GM21360 (cell line): ENCODE data around the gene ATP13A4.

Experiments used
- ATAC-seq: cut with Tn5 transposase; IDR thresholded peaks from one replicate; pipeline ENCODE4 v1.9.1; 2021; ENCODE audit warnings: mild to moderate bottlenecking, moderate library complexity; ENCODE audit not compliant: unreplicated experiment

ATP13A4 gene

DNA sequence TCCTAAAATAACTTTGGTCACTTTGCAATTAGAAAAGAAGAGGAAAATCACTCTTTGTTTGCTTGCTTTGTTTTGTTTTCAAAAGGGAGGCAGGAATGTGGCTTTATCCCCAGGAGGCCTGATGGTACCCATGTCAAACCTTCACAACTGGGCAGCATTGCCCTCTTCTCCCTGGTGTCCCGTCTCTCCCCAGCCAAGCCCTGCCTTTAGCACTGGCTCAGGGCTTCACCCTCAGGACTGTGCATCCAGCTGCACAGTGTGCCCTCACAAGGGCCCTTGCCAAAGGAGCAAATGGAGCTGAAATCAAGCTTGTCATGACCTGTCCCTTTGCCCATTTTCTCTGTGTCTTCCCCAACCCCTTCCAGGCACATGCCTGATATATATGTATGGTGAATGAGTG is 147.0 kb downstream of the ATP13A4 start:
- no peak for ATAC-seq

DNA sequence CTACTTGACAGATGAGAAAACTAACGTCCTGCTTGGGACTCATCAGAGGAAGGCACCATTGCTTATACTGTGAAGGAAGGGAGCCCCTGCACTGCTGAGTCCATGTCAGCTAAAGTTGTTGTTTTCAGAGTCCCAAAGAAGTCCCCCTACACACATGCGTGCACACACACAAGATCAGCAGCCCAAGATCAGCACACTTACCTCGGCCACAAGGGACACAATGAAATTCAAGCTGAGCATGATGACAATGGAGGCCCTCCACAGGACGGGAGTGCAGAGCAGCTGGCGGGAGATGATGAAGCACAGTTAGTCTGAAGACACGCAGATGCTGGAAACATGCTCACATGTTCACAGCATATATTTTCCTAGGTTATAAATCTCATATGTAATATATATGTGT is 147.6 kb downstream of the ATP13A4 start:
- no peak for ATAC-seq

DNA sequence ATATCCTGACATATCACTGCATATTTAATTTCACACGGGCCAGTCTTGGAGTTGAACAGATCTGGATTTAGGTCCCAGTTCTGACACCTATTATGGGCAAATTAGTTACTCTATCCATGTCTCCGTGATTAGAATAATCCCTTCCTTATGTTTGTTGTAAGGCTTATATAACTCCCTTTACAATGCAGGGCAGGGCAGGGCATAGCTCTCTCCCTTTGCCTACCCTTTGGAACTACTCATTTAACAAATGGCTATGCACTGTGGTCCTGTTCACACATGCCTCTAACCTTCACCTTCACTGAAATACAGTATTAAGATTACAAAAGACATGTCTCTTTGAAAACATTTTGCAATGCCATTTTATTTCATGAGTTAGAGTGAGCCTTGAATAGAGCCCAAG is 151.4 kb downstream of the ATP13A4 start:
- ATAC-seq, result no peak

DNA sequence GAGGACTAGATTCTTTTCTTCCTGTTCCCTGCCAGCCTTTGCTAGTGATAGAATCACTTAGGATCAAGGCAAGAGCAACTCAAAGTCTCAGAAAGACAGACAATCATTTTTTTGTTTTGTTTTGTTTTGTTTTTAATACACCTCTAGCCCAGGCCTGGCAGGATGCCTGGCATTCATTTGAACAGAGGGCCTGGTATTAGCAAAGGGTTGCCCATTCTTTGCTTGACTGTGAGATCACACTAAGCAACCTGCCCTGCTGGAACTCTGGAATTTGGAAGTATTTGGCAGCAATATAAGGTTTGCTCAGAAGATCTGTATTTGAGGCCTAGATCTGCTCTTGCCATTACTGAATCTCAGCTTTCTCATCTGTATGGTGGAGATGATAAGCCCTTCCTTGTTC is 154.4 kb downstream of the ATP13A4 start:
- no peak for ATAC-seq

DNA sequence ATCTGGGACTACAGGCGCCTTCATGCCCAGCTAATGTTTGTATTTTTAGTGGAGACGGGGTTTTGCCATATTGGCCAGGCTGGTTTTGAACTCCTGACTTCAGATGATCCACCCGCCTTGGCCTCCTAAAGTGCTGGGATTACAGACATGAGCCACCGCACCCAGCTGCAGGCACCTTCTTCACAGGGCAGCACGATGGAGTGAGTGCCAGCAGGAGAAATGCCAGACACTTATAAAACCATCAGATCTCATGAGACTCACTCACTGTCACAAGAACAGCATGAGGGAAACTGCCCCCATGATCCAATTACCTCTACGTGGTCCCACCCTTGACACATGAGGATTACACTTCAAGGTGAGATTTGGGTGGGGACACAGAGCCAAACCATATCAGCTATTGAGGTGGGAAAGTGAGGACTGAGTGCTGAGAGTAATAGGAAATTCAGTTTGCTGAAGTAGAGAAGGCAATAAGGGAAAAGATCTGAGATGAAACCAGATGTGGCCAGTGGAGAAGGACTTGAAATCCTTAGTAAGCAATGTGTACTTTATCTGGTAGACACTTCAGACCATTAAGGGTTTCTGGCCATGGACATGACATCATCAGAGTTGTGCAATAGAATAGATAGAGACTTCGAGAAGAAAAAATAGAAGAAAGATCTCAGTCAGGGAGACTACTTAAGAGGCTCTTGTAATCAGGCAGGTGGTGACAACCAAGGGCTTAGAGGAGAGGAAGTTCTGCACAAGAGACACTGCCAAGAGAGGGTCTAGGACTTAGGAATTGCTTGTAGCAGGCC is 158.0 kb downstream of the ATP13A4 start:
- ATAC-seq, result no peak

DNA sequence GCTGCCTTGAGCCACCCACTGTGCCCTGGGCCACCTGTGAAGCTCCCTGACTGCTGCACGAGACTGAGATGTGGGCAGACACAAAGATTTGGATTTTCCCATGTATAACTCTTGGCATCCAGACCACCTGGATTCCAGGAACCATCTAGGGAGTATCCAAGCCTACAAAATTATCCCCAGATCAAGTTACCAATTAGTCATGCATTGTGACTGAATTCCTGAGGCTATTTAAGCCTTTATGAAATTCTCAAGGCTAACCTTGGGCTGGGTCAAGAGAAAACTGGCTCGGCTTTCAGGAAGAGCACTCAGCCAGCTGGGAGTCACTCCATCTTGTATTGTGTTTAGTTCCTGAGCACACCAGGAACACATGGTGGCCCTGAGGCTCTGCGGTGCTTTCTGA is 162.8 kb downstream of the ATP13A4 start:
- no peak for ATAC-seq

DNA sequence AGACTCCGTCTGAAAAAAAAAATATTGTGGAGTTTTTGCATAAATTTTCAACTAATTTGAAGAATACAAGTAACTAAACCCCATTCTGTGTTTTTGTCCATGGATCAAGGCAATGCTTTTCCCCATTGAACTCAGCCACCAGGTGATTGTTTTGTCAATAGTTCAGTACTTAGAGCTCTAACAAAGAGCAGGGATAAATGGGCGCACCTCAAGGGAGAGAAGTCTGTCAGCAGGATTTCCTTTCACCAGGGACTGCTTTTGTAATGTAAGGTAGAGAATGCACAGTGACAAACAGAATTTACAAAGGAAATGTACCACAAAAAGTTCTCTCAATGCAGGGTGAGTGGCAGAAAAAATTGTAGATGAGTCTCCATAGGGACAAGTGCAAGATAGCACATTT is 165.4 kb downstream of the ATP13A4 start:
- no peak for ATAC-seq

DNA sequence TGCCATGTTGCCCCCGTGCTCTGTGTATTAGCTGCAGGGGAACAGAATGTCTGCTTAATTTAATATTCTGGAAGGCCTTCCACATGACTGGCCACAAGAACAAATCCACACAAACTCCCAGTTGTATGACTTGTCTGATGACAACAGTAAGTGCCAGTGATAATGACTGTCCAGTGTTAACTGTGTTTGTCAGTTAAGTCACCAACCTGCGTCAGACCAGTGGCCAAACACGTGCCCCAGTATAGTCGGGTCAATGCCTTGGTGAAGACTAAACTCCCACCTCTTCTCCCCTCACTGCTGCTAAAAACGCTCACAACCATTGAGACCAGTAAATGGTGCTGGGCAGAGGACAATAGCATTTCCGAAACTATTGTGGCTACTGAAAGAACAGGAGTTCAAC is 166.3 kb downstream of the ATP13A4 start:
- no peak for ATAC-seq

DNA sequence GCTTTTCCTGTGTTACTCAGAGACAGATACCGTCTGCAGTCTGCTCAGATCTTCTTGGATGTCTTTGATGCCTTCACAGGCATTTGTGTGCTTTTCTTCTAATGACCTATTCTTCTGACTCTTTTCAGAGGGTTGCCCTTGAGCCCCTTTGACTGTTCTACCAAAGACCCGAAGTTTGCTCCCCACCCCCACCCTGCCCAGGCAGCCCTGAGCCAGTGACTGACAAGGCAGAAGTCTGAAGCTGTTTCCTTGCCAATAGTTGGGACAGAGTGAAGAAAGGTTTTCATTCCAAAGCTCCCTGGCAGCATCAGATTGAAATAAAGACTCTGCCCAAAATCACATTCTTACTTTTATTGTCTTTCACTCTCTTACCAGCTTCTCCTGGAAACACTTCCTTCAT is 167.1 kb downstream of the ATP13A4 start:
- ATAC-seq, result no peak

DNA sequence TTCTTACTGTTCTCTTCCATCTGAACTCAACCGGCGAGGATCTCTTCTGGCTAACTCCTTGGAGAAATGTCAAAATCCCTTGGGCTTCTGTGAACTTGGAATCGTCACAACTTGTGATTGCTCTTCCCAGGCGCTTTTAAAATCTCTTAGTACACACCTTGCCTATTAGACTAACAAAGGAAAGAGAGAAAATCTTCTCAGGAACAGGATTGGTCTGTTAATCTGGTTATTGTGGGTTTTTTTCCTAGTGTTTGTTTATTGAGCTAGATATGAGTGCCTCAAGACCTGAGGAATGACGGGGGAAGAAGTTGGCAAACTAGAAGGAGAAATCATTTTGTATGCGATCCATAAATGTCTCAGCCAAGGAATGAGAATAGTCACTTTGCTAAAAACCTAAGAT is 176.0 kb downstream of the ATP13A4 start, which contains the start of gene ATP13A5:
ATP13A5 (minus strand) TSS at position 48 of the 400 bp plus-strand sequence; CDS start at position 20, 28 bp downstream.
- ATAC-seq, result no peak

DNA sequence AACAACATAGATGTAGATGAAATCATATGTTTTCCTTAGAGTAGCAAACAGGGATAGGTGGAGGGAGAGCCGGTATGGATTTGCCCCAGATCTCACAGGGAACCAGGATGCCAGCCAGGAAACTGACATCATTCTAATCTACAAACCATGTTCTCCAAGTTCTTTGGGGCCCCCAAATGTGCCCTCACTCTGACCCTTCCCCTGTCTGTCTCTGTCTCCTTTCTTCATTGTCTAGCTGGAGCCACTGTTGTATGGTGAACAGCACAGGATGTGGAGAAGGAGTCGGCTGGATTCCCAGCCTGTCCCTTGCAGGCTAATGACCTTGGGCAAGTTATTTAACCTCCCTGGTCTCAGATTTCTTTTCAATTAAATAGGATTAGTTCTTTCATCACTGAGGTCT is 177.1 kb downstream of the ATP13A4 start:
- no peak for ATAC-seq

DNA sequence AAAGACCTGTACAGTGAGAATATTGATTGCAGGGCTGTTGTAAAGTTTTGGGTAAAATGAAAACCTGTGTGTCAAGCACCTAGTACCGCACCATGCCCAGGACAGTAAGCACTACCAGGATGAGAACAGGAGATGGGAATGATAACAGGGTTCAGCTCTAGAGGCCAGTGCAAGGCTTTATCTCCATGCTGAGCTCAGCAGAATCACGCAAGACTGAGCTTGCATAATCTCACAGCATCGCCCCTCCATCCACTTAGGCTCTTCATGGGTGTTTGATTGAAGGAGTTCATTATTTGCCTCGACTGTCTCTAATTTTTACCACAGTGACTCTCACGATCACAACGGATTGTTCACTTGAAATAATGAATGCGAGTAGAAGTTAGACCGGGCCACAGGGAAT is 179.1 kb downstream of the ATP13A4 start:
- ATAC-seq, result no peak

DNA sequence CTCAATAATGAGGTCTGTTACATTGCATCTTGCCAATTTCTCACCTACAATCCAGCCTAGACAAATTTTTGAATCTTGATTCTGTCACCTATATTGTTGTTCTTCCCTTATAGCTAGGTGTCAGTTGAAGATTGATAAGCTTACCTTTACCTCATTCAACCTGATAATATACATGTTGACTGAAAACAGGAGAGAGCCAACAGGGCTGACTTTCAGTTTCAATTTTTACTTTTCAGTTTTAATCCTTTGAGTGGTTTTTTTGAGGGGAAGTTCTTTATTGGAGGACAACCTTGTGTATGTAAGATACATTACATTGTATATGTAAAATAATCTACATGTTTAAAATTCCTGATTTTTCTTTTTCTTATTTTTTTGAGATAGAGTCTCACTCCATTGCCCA is 181.9 kb downstream of the ATP13A4 start:
- ATAC-seq, result peak; percentile 55

DNA sequence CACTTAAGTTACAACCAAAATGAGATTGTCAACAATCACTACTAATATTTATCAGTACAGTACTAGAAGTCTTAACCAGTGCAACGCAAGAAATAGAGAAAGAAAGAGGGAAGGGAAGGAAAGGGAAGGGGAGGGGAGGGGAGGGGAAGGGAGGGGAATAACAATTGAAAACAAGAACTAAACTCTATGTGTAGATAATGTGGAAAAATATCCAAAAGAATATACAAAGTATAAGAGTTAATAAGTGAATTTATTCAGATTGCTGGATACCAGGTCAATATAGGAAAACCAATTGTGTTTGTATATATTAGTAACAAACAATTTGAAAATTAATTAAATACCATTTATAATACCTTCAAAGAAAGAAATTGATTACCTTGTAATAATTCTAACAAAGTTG is 186.8 kb downstream of the ATP13A4 start:
- ATAC-seq, result no peak

DNA sequence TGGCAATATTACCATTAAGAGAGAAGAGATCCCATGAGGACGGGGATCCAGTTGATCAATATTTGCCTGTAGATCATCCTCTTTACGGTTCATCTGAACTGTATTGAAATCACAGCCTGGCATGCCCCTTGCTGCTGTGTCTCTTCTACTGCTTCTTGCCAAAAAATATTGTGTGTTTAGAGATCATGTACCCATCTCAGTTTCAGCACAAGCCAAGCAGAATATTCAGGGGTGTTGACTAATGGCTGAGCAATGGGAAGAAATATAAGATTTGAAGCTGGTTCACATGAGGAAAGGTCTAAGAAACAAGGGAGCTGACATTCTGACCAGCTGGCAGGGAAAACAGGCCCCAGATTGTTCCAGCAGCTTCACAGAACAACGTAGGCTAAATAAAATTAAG is 197.4 kb downstream of the ATP13A4 start:
- no peak for ATAC-seq

DNA sequence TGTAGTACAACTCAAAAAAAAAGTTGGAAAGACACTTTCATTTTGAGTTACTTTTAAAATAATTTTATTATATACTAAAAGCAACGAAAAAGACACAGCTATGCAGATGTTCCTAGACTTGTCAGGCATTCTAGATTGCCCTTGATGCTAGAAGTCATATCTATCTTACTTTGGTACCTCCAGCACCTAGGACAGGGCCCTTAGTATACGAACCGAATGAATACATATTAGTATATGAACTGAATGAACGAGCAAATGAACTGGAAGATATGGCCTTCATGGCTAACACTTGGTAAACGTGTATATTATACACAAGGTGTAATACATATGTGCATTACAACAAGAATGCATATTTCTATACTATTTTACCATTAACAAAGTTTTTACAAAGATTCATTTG is 200.3 kb downstream of the ATP13A4 start:
- no peak for ATAC-seq
